Measurements from ENCODE around the gene SOX1.

- TF ChIP-seq CTCF (IDR thresholded peaks at IDR 0.05) (no peak), EZH2phosphoT487 (IDR thresholded peaks at IDR 0.05) (no peak), EZH2 (IDR thresholded peaks at IDR 0.05) (no peak)
Measured at GRCh38 chr13:112092453-112092852, 25.5 kb downstream of the SOX1 start.
